Naive thymus-derived CD4-positive, alpha-beta T cell (primary cell): ENCODE data around the gene VAPB. TPM values are rescaled to one million over a fixed set of nuclear protein-coding genes. Genes with fewer than 3 reads are reported as not detected.
"Not testable (repeated sequence)": the region's sequence is repeated elsewhere in the genome, so short reads cannot be mapped to it uniquely, and the experiment has no call there.

Experiments used
- ATAC-seq: fragments of 150-1000 bp; cut with Tn5 transposase; 2 replicates; pipeline ENCODE4 v1.10.0; 2021; ENCODE audit warnings: mild to moderate bottlenecking, moderate library complexity
- CTCF ChIA-PET: fragments of 350-600 bp; sonication (Branson Sonifier 250); formaldehyde crosslinking; loops from one replicate; lab custom pipeline; 2021; ENCODE audit warnings: antibody characterized with exemption; lab: Charles Lee
- POLR2A ChIA-PET: fragments of 350-600 bp; sonication (Branson Sonifier 250); formaldehyde crosslinking; loops from one replicate; lab custom pipeline; 2021; ENCODE audit warnings: antibody characterized with exemption, inconsistent platforms; lab: Charles Lee
- DNase-seq, 9 donors: peaks; one replicate each; pipeline versions ENCODE4 v3.0.0 to v3.0.0-alpha.2; 2020 to 2022; ENCODE audit warnings: mixed read lengths in 1 of 9
- H3K27ac ChIP-seq: one replicate; pipeline ENCODE4 v1.7.0; 2013; ENCODE audit warnings: mild to moderate bottlenecking, low read depth, low read length, moderate library complexity
- H3K27me3 ChIP-seq, 2 donors: one replicate each; pipeline ENCODE4 v1.7.0; 2013; ENCODE audit warnings: low read length in 2 of 2, mild to moderate bottlenecking in 2 of 2, moderate library complexity in 2 of 2; ENCODE audit not compliant: control insufficient read depth in 2 of 2, insufficient read depth in 2 of 2
- H3K36me3 ChIP-seq, 3 experiments: 1 replicate in 2 of 3; 2 replicates in 1 of 3; pipeline ENCODE4 v1.7.0; 2013; ENCODE audit warnings: low read length in 3 of 3, mild to moderate bottlenecking in 3 of 3, moderate library complexity in 1 of 3; ENCODE audit not compliant: insufficient read depth in 3 of 3, control insufficient read depth in 2 of 3
- H3K4me1 ChIP-seq, 2 donors: one replicate each; pipeline ENCODE4 v1.7.0; 2013; ENCODE audit warnings: low read length in 2 of 2, mild to moderate bottlenecking in 2 of 2, moderate library complexity in 1 of 2; ENCODE audit not compliant: control insufficient read depth in 2 of 2, insufficient read depth in 2 of 2
- H3K4me3 ChIP-seq: 2 replicates; pipeline ENCODE4 v1.7.0; 2013; ENCODE audit warnings: mild to moderate bottlenecking, low read length
- H3K9me3 ChIP-seq, 3 experiments: 1 replicate in 2 of 3; 2 replicates in 1 of 3; pipeline ENCODE4 v1.7.0; 2013; ENCODE audit warnings: low read length in 3 of 3; ENCODE audit not compliant: control insufficient read depth in 2 of 3
- H3K27ac Mint-ChIP-seq, 9 donors: one replicate each; pipeline ENCODE4 v1.8.0; 2020 to 2022; ENCODE audit warnings: mixed read lengths in 9 of 9, mild to moderate bottlenecking in 8 of 9, moderate library complexity in 5 of 9, inconsistent platforms in 2 of 9
- H3K27me3 Mint-ChIP-seq, 5 donors: one replicate each; pipeline ENCODE4 v1.8.0; 2021 to 2022; ENCODE audit warnings: mixed read lengths in 5 of 5, mild to moderate bottlenecking in 1 of 5
- H3K36me3 Mint-ChIP-seq, 5 donors: one replicate each; pipeline ENCODE4 v1.8.0; 2020 to 2022; ENCODE audit warnings: mixed read lengths in 5 of 5, mild to moderate bottlenecking in 3 of 5, inconsistent platforms in 1 of 5
- H3K4me1 Mint-ChIP-seq, 7 donors: one replicate each; pipeline ENCODE4 v1.8.0; 2020 to 2022; ENCODE audit warnings: mixed read lengths in 7 of 7, mild to moderate bottlenecking in 3 of 7, inconsistent platforms in 1 of 7
- H3K4me3 Mint-ChIP-seq, 10 donors: one replicate each; pipeline ENCODE4 v1.8.0; 2020 to 2022; ENCODE audit warnings: mild to moderate bottlenecking in 10 of 10, mixed read lengths in 10 of 10, moderate library complexity in 6 of 10, inconsistent platforms in 2 of 10
- H3K9me3 Mint-ChIP-seq, 11 donors: one replicate each; pipeline ENCODE4 v1.8.0; 2020 to 2022; ENCODE audit warnings: mixed read lengths in 11 of 11, mild to moderate bottlenecking in 4 of 11, inconsistent platforms in 1 of 11, moderate library complexity in 1 of 11
- intact Hi-C, 2 donors: fragments of 100-400 bp; cut with micrococcal nuclease; formaldehyde crosslinking; loops; one replicate each; pipeline ENCODE4 v1.15.1; 2023
- polyA plus RNA-seq, 2 donors: library from polyadenylated mRNA; unstranded; fragments of 300-500 nt; fragmentation: Illumina TruSeq; gene quantifications; one replicate each; pipeline ENCODE4 v1.2.3, GENCODE V29; 2021
- total RNA-seq, 6 experiments: library from RNA in 5 of 6; stranded (reverse) in 5 of 6; gene quantifications; 1 replicate in 5 of 6; 2 replicates in 1 of 6; pipeline ENCODE4 v1.2.3 and lab custom pipeline; 2021 to 2026

VAPB gene
- total and polyA plus RNA-seq, 7 experiments from 2014 or later: 21.9 to 37.0 (median 25.3) TPM

DNA sequence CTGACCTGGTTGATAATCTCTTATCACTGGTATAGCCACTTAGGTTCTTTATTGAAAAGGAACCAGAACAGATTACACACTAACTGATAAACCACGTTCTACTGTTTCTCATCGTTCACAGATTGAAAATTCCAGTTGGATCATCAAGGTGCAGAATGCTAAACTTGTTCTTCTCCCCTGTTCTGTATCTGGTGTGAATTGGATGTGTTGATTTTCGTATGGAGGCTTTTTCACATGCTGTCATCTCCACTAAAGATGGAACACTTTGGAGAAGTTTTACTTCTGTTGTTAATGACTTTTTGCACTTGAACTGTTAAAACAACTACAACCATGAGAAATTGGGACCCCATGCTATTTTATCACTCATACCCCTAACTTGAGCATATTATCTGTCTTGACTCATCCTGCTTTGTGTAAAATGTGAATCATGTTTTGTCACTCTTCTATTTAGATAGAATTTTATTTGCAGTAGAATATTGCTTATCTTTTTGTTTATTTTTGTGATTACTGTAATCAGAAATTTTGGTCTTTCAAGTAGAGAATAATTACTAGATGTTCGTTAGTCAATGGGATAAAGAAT, 17.5 kb downstream of the VAPB start:
- peak overlapping the region; percentile 33 for H3K27ac ChIP-seq
- ChIA-PET POLR2A (interaction anchor here (0.6 to 1.5 kb wide), 2 partner anchors 97 to 139 kb away, joined by 3 read pairs; partner anchors contain the start of gene RAB22A), CTCF (no interaction called here)
- H3K36me3 Mint-ChIP-seq: peaks cover 0 to 6% (median 0%) of the 10 kb centered on the region in 5 donors
- peak overlapping the region in 5 of 9 donors; percentile 1 to 79 (median 51) for H3K27ac Mint-ChIP-seq
- no peak for DNase-seq
- H3K4me3 Mint-ChIP-seq: peak overlapping the region in 3 of 10 donors; percentile 0 to 23 (median 9)
- H3K27me3 Mint-ChIP-seq: no peaks in the 10 kb centered on the region
- no peaks in the 10 kb centered on the region for H3K27me3 ChIP-seq
- H3K36me3 ChIP-seq: no peaks in the 10 kb centered on the region
- intact Hi-C loops: loop anchor here in 1 of 2 donors (5.0 kb wide), 2 partner anchors 41 to 99 kb away; partner anchors contain the start of gene RAB22A
- no peak overlapping the region for H3K4me3 ChIP-seq
- no peaks in the 10 kb centered on the region for H3K9me3 Mint-ChIP-seq
- no peak for ATAC-seq
- H3K4me1 Mint-ChIP-seq: peaks cover 8 to 36% (median 35%) of the 10 kb centered on the region in 7 donors
- no peaks in the 10 kb centered on the region for H3K9me3 ChIP-seq
- peaks cover 25 to 43% of the 10 kb centered on the region in 2 donors for H3K4me1 ChIP-seq

- H3K4me3 Mint-ChIP-seq: peak overlapping the region in 6 of 10 donors; percentile 3 to 84 (median 68)
- peak in 1 of 9 donors; percentile 25 for DNase-seq
- Histone ChIP-seq H3K36me3 (no peaks in the 10 kb centered on the region), H3K27me3 (no peaks in the 10 kb centered on the region), H3K27ac (peak overlapping the region; percentile 60), H3K4me1 (peaks cover 21 to 35% of the 10 kb centered on the region in 2 donors), H3K9me3 (no peaks in the 10 kb centered on the region), H3K4me3 (no peak overlapping the region)
- POLR2A ChIA-PET: interaction anchor here (1.1 to 1.7 kb wide), 3 partner anchors 17 to 98 kb away, joined by 3 to 14 read pairs (median 5); partner anchors contain the start of genes RAB22A and VAPB
- peaks cover 13 to 41% (median 39%) of the 10 kb centered on the region in 7 donors for H3K4me1 Mint-ChIP-seq
- peaks cover 0 to 6% (median 0%) of the 10 kb centered on the region in 5 donors for H3K36me3 Mint-ChIP-seq
- intact Hi-C loops: loop anchor here in 1 of 2 donors (5.0 kb wide), 2 partner anchors 40 to 100 kb away; partner anchors contain the start of gene RAB22A
- peak overlapping the region in 8 of 9 donors; percentile 79 to 93 (median 89) for H3K27ac Mint-ChIP-seq
- peak; percentile 38 for ATAC-seq
- no peaks in the 10 kb centered on the region for H3K27me3 Mint-ChIP-seq
- no peaks in the 10 kb centered on the region for H3K9me3 Mint-ChIP-seq
- CTCF ChIA-PET: interaction anchor here (0.6 to 0.7 kb wide), 3 partner anchors 21 to 1043 kb away, joined by 3 to 5 read pairs (median 3); no protein-coding TSS in a partner anchor
These were observed 18.3 kb downstream of the VAPB start for GRCh38 chr20:58407201-58407873.

DNA sequence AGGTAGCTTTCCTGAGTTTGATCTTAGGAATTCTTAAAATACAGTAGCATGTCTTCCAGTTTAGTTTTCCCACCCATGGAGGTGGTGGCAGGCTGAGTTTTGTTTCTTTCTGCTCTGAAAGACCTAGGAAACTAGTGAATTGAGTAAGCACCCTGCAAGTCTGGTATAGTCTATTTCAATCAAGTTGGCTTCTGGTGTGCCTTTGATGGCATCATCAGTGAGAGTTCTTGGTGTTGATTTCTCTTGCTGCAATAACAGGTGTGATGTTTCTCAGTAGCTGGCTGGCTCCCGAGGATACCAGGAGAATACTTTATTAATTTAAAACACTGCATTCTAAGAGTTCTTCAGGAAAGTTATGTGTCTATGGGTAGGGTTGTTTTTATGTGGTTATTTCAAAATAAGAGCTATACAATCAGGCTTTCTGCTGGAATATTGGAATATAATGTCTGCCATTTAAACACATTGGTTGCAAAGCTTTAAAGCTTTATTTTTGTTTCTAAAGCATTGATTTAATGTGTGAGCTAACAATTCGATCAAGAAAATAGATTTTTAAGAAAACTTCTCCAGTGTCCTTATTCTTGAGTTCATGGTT, 19.0 kb downstream of the VAPB start:
- H3K27me3 ChIP-seq: no peaks in the 10 kb centered on the region
- Mint-ChIP-seq H3K27me3 (no peaks in the 10 kb centered on the region), H3K4me3 (peak overlapping the region; percentile 62 to 84 (median 73)), H3K27ac (peak overlapping the region in 8 of 9 donors; percentile 79 to 93 (median 89)), H3K36me3 (peaks cover 0 to 6% (median 0%) of the 10 kb centered on the region in 5 donors), H3K9me3 (no peaks in the 10 kb centered on the region), H3K4me1 (peaks cover 13 to 44% (median 39%) of the 10 kb centered on the region in 7 donors)
- CTCF ChIA-PET: no interaction called here
- H3K4me1 ChIP-seq: peaks cover 21 to 35% of the 10 kb centered on the region in 2 donors
- H3K36me3 ChIP-seq: no peaks in the 10 kb centered on the region
- H3K4me3 ChIP-seq: peak overlapping the region; percentile 25
- H3K27ac ChIP-seq: peak overlapping the region; percentile 60
- ATAC-seq (peak; percentile 77), DNase-seq (peak in 7 of 9 donors; percentile 19 to 47 (median 37))
- no peaks in the 10 kb centered on the region for H3K9me3 ChIP-seq
- intact Hi-C loops: loop anchor here (1.0 to 5.0 kb wide), 5 partner anchors 8 to 101 kb away; partner anchors contain the start of genes VAPB (in 2 of the 2) and RAB22A (in 1 of the 2)
- POLR2A ChIA-PET: interaction anchor here (0.8 to 1.7 kb wide), 4 partner anchors 17 to 243 kb away, joined by 3 to 14 read pairs (median 4); partner anchors contain the start of genes RAB22A, STX16 and VAPB

GRCh38 chr20:58408603-58409246, 19.7 kb downstream of the VAPB start:
- peak overlapping the region; percentile 25 for H3K4me3 ChIP-seq
- Mint-ChIP-seq H3K4me3 (peak overlapping the region; percentile 38 to 84 (median 73)), H3K36me3 (peaks cover 0 to 6% (median 0%) of the 10 kb centered on the region in 5 donors), H3K9me3 (no peaks in the 10 kb centered on the region), H3K27ac (peak overlapping the region in 8 of 9 donors; percentile 79 to 93 (median 89)), H3K4me1 (peaks cover 13 to 44% (median 39%) of the 10 kb centered on the region in 7 donors), H3K27me3 (no peaks in the 10 kb centered on the region)
- ChIA-PET CTCF (no interaction called here), POLR2A (interaction anchor here (0.8 to 1.7 kb wide), 3 partner anchors 18 to 242 kb away, joined by 3 to 14 read pairs (median 5); partner anchors contain the start of genes STX16 and VAPB)
- H3K9me3 ChIP-seq: no peaks in the 10 kb centered on the region
- ATAC-seq: peak; percentile 78
- no peaks in the 10 kb centered on the region for H3K36me3 ChIP-seq
- H3K27ac ChIP-seq: peak overlapping the region; percentile 60
- intact Hi-C loops: loop anchor here (1.0 to 5.0 kb wide), 5 partner anchors 8 to 101 kb away; partner anchors contain the start of genes VAPB (in 2 of the 2) and RAB22A (in 1 of the 2)
- DNase-seq: peak in 5 of 9 donors; percentile 32 to 44 (median 36)
- H3K27me3 ChIP-seq: no peaks in the 10 kb centered on the region
- peaks cover 21 to 32% of the 10 kb centered on the region in 2 donors for H3K4me1 ChIP-seq

- H3K27me3 ChIP-seq, ATAC-seq, H3K4me3 Mint-ChIP-seq, CTCF ChIA-PET, H3K9me3 Mint-ChIP-seq, DNase-seq, H3K27ac Mint-ChIP-seq, POLR2A ChIA-PET, H3K9me3 ChIP-seq, H3K4me3 ChIP-seq, intact Hi-C loops, H3K27me3 Mint-ChIP-seq, H3K27ac ChIP-seq, H3K36me3 ChIP-seq: not testable (repeated sequence)
- Mint-ChIP-seq H3K36me3 (peaks cover under 1 to 25% (median 23%) of the 10 kb centered on the region in 5 donors), H3K4me1 (peaks cover 25 to 65% (median 50%) of the 10 kb centered on the region in 7 donors)
- H3K4me1 ChIP-seq: peaks cover 18 to 23% of the 10 kb centered on the region in 2 donors
These were observed 25.2 kb downstream of the VAPB start for GRCh38 chr20:58414216-58414615.
